HepG2 (cell line): ENCODE measurements around the gene VPREB3. TPM values are rescaled to one million over a fixed set of nuclear protein-coding genes. Genes with fewer than 3 reads are reported as not detected.
A peak's percentile ranks its signal among the peaks of the same experiment; 100 is the strongest.

ENCODE experiments used
- AKAP8 ChIP-seq: sonication (generic); formaldehyde crosslinking; IDR thresholded peaks from 2 replicates; pipeline ENCODE4 v1.5.1; 2020; ENCODE audit warnings: mild to moderate bottlenecking, missing genetic modification reagents
- ATF2 ChIP-seq: sonication (generic); formaldehyde crosslinking; IDR thresholded peaks from 2 replicates; pipeline ENCODE4 v1.4.0; 2020; ENCODE audit warnings: missing genetic modification reagents
- ATF7-NPFF ChIP-seq: sonication (generic); formaldehyde crosslinking; IDR thresholded peaks from 2 replicates; pipeline ENCODE4 v1.8.1; 2023; ENCODE audit warnings: mild to moderate bottlenecking, low read depth, missing genetic modification reagents, moderate library complexity
- CC2D1A ChIP-seq: sonication (generic); formaldehyde crosslinking; IDR thresholded peaks from 2 replicates; pipeline ENCODE4 v1.8.1; 2023; ENCODE audit warnings: mild to moderate bottlenecking, missing genetic modification reagents
- FOXC1 ChIP-seq: sonication (generic); formaldehyde crosslinking; IDR thresholded peaks from 2 replicates; pipeline ENCODE4 v1.8.0; 2022; ENCODE audit warnings: mild to moderate bottlenecking, missing genetic modification reagents, borderline replicate concordance
- GATAD2A ChIP-seq: IDR thresholded peaks from 2 replicates; pipeline ENCODE4 v1.6.1; 2016
- GTF2F1 ChIP-seq: fragments of 150-350 bp; IDR thresholded peaks from 2 replicates; pipeline ENCODE4 v1.6.1; 2014; ENCODE audit warnings: low read length
- MIER3 ChIP-seq: IDR thresholded peaks from 2 replicates; pipeline ENCODE4 v1.6.1; 2016; ENCODE audit warnings: missing compliant biosample characterization, borderline replicate concordance
- MIXL1 ChIP-seq: IDR thresholded peaks from 2 replicates; pipeline ENCODE4 v1.6.1; 2016
- NFE2L2 ChIP-seq: fragments of 150-350 bp; IDR thresholded peaks from 2 replicates; pipeline ENCODE4 v1.6.1; 2014; ENCODE audit warnings: low read length
- NFKB2 ChIP-seq: sonication (generic); formaldehyde crosslinking; IDR thresholded peaks from 2 replicates; pipeline ENCODE4 v1.4.0; 2020; ENCODE audit warnings: missing genetic modification reagents, borderline replicate concordance
- NKX3-1 ChIP-seq: sonication (generic); formaldehyde crosslinking; IDR thresholded peaks from 2 replicates; pipeline ENCODE4 v1.5.0; 2020; ENCODE audit warnings: missing genetic modification reagents
- NRL ChIP-seq: sonication (generic); formaldehyde crosslinking; IDR thresholded peaks from 2 replicates; pipeline ENCODE4 v1.5.0; 2020; ENCODE audit warnings: missing genetic modification reagents, mild to moderate bottlenecking, moderate library complexity, borderline replicate concordance
- SMARCC2 ChIP-seq: fragments of 450-650 bp; IDR thresholded peaks from 2 replicates; pipeline ENCODE4 v1.6.1; 2017; ENCODE audit warnings: antibody characterized with exemption, mild to moderate bottlenecking
- SRY ChIP-seq: sonication (generic); formaldehyde crosslinking; IDR thresholded peaks from 2 replicates; pipeline ENCODE4 v1.8.0; 2022; ENCODE audit warnings: mild to moderate bottlenecking, missing genetic modification reagents
- ZBTB20 ChIP-seq: sonication (generic); formaldehyde crosslinking; IDR thresholded peaks from 2 replicates; pipeline ENCODE4 v1.8.1; 2023; ENCODE audit warnings: missing genetic modification reagents, low read depth, mild to moderate bottlenecking, borderline replicate concordance
- ZBTB49 ChIP-seq: sonication (generic); formaldehyde crosslinking; IDR thresholded peaks from 2 replicates; pipeline ENCODE4 v1.4.0; 2020; ENCODE audit warnings: missing genetic modification reagents, borderline replicate concordance
- ZNF367 ChIP-seq: sonication (generic); formaldehyde crosslinking; IDR thresholded peaks from 2 replicates; pipeline ENCODE4 v1.4.0; 2020; ENCODE audit warnings: missing genetic modification reagents, borderline replicate concordance
- ZNF563 ChIP-seq: sonication (generic); formaldehyde crosslinking; IDR thresholded peaks from 2 replicates; pipeline ENCODE4 v1.8.0; 2022; ENCODE audit warnings: mild to moderate bottlenecking, moderate library complexity, missing genetic modification reagents
- ZNF652 ChIP-seq: IDR thresholded peaks from 2 replicates; pipeline ENCODE4 v1.6.1; 2016; ENCODE audit warnings: low read depth, borderline replicate concordance
- ZNF777 ChIP-seq: sonication (generic); formaldehyde crosslinking; IDR thresholded peaks from 2 replicates; pipeline ENCODE4 v1.4.0; 2020; ENCODE audit warnings: missing genetic modification reagents
- ZUFSP ChIP-seq: sonication (generic); formaldehyde crosslinking; IDR thresholded peaks from 2 replicates; pipeline ENCODE4 v1.9.0; 2021; ENCODE audit warnings: missing genetic modification reagents, mild to moderate bottlenecking, borderline replicate concordance
- polyA plus RNA-seq, 8 experiments: library from polyadenylated mRNA; depleted of rRNA in 3 of 8; stranded (reverse) in 7 of 8; unstranded in 1 of 8; fragments of >200 nt; fragmentation: Illumina TruSeq in 4 of 8; extraction: Trizol in 4 of 8; gene quantifications; 2 replicates each; pipeline versions ENCODE4 v1.2.1 to v1.2.3, GENCODE V29; 2011 to 2016; ENCODE audit warnings: low read depth in 4 of 8, missing spikeins in 1 of 8, mixed read lengths in 1 of 8; ENCODE audit not compliant: insufficient read depth in 1 of 8
- total RNA-seq, 5 experiments: library from RNA; depleted of rRNA; stranded (reverse); fragments of >200 nt; fragmentation: Illumina TruSeq; extraction: Trizol; gene quantifications; 2 replicates each; pipeline ENCODE4 v1.2.3, GENCODE V29; 2016; ENCODE audit warnings: low read depth in 1 of 5

VPREB3 gene
- total and polyA plus RNA-seq, 2 of the 13 experiments (the other 11 are each of a cell fraction or from before 2014, with no cell fraction given): 0.22 TPM; not detected in 1

- no peak for TF ChIP-seq MIER3 (CRISPR knock-in tag)
- TF ChIP-seq ZUFSP (CRISPR knock-in tag): no peak
- no peak for TF ChIP-seq ZNF652 (CRISPR knock-in tag)
- no peak for TF ChIP-seq ATF2 (CRISPR knock-in tag)
- 0 out of 2 replicates have a peak, but pooled peaks have one; percentile 5 for TF ChIP-seq GATAD2A (CRISPR knock-in tag)
- TF ChIP-seq CC2D1A (CRISPR knock-in tag): no peak
- TF ChIP-seq SMARCC2: no peak
- no peak for TF ChIP-seq GTF2F1
- no peak for TF ChIP-seq MIXL1 (CRISPR knock-in tag)
- TF ChIP-seq ZNF563: no peak
- TF ChIP-seq ZNF367 (CRISPR knock-in tag): no peak
- TF ChIP-seq FOXC1 (CRISPR knock-in tag): no peak
- no peak for TF ChIP-seq SRY (CRISPR knock-in tag)
- no peak for TF ChIP-seq ATF7-NPFF (CRISPR knock-in tag)
- TF ChIP-seq ZBTB20 (CRISPR knock-in tag): no peak
- no peak for TF ChIP-seq NKX3-1
- no peak for TF ChIP-seq ZNF777 (CRISPR knock-in tag)
- no peak; the same call in 1 of the 2 replicates for TF ChIP-seq NFKB2 (CRISPR knock-in tag)
- TF ChIP-seq NRL (CRISPR knock-in tag): 0 out of 2 replicates have a peak, but pooled peaks have one; percentile 36
- no peak for TF ChIP-seq ZBTB49 (CRISPR knock-in tag)
- TF ChIP-seq AKAP8 (CRISPR knock-in tag): no peak
- TF ChIP-seq NFE2L2: no peak
Measured at GRCh38 chr22:23783265-23784150, 29.3 kb upstream of the VPREB3 start (continued).
